Epithelial cell of esophagus (primary cell): ENCODE data around the gene MYCBP2.

ENCODE experiments used
- DNase-seq: peaks from one replicate; pipeline ENCODE4 v3.0.0; 2010; ENCODE audit warnings: low read depth
- H3K4me3 ChIP-seq: 2 replicates; pipeline ENCODE4 v1.5.1; 2011; ENCODE audit warnings: mild to moderate bottlenecking, low read length, control low read depth
- CTCF ChIP-seq: IDR thresholded peaks from 2 replicates; pipeline ENCODE4 v1.5.1; 2011; ENCODE audit warnings: low read depth, mild to moderate bottlenecking, low read length, control low read depth, inconsistent platforms; ENCODE audit not compliant: insufficient read depth; ENCODE audit errors: missing control alignments

Gene MYCBP2

GRCh38 chr13:77124423-77124822 lies 202.5 kb downstream of the MYCBP2 start:
- no peak for TF ChIP-seq CTCF
- no peak for DNase-seq
- no peak overlapping the region for H3K4me3 ChIP-seq

- no peak for DNase-seq
- TF ChIP-seq CTCF = no peak
- no peak overlapping the region for H3K4me3 ChIP-seq
Measured at GRCh38 chr13:77118134-77118533, 208.8 kb downstream of the MYCBP2 start.

GRCh38 chr13:77114271-77114670 lies 212.6 kb downstream of the MYCBP2 start:
- DNase-seq = peak; percentile 10
- no peak for TF ChIP-seq CTCF
- H3K4me3 ChIP-seq = no peak overlapping the region

- no peak overlapping the region for H3K4me3 ChIP-seq
- no peak for DNase-seq
- no peak for TF ChIP-seq CTCF
Measured at GRCh38 chr13:77113496-77113895, 213.4 kb downstream of the MYCBP2 start.

GRCh38 chr13:77105051-77105450 lies 221.8 kb downstream of the MYCBP2 start:
- no peak for TF ChIP-seq CTCF
- no peak overlapping the region for H3K4me3 ChIP-seq
- DNase-seq = no peak

GRCh38 chr13:77099415-77099814 lies 227.5 kb downstream of the MYCBP2 start:
- DNase-seq = no peak
- H3K4me3 ChIP-seq = no peak overlapping the region
- no peak for TF ChIP-seq CTCF

- no peak for TF ChIP-seq CTCF
- no peak overlapping the region for H3K4me3 ChIP-seq
- no peak for DNase-seq
Measured at GRCh38 chr13:77095288-77095687, 231.6 kb downstream of the MYCBP2 start.
